K562 (cell line): ENCODE measurements around the gene PALM3. TPM values are rescaled to one million over a fixed set of nuclear protein-coding genes. Genes with fewer than 3 reads are reported as not detected.
"Not testable (repeated sequence)": the region's sequence is repeated elsewhere in the genome, so short reads cannot be mapped to it uniquely, and the experiment has no call there.

Experiments used
- ATAC-seq: fragments of 200-7000 bp; cut with Tn5 transposase; 3 replicates; pipeline ENCODE4 v1.9.1; 2020; ENCODE audit warnings: moderate library complexity
- BruUV-seq: library from RNA; stranded (reverse); fragments of 400-500 nt; replicated peaks from 2 replicates; lab custom pipeline; 2021; lab: Mats Ljungman, UMichigan
- CTCF ChIA-PET: fragments of 300-600 bp; formaldehyde crosslinking; extraction: SDS; loops from one replicate; lab custom pipeline; 2021; ENCODE audit warnings: low intra/inter-chr PET ratio; lab: Yijun Ruan, JAX
- POLR2A ChIA-PET: fragments of 300-600, 350-650 bp; sonication (Branson Sonifier 250); formaldehyde crosslinking; extraction: SDS; loops from one replicate; lab custom pipeline; 2021; ENCODE audit warnings: antibody characterized with exemption, inconsistent platforms; lab: Yijun Ruan, JAX
- DNase-seq, 4 experiments: peaks; one replicate each; pipeline versions ENCODE4 v3.0.0 to v3.0.0-alpha.2; 2011 to 2018; ENCODE audit warnings: low spot score in 3 of 4, mixed read lengths in 3 of 4; ENCODE audit errors: extremely low read depth in 1 of 4
- FAIRE-seq: peaks from 2 replicates; lab custom pipeline; 2011; peaks lifted over from hg19 to GRCh38; lab: Jason Lieb, UNC
- H2AFZ ChIP-seq: 2 replicates; pipeline ENCODE4 v1.6.0; 2011; ENCODE audit warnings: low read depth, low read length, control low read depth, inconsistent platforms
- H3K27ac ChIP-seq: fragments of 200-600 bp; 3 replicates; pipeline ENCODE4 v1.8.0; 2011; ENCODE audit warnings: low read depth, mild to moderate bottlenecking, control low read depth, inconsistent platforms, low read length, moderate library complexity, mixed read lengths; ENCODE audit errors: extremely low read depth
- H3K27me3 ChIP-seq, 2 experiments: fragments of 300-600 bp in 1 of 2; 2 replicates in 1 of 2; 3 replicates in 1 of 2; pipeline versions ENCODE4 v1.6.0 to v1.8.0; 2011; ENCODE audit warnings: inconsistent platforms in 2 of 2, low read length in 2 of 2, mild to moderate bottlenecking in 1 of 2, mixed read lengths in 1 of 2, moderate library complexity in 1 of 2; ENCODE audit not compliant: control insufficient read depth in 2 of 2, insufficient read depth in 2 of 2
- H3K36me3 ChIP-seq: fragments of 300-600 bp; 3 replicates; pipeline ENCODE4 v1.8.0; 2011; ENCODE audit warnings: mild to moderate bottlenecking, low read length, inconsistent platforms; ENCODE audit not compliant: control insufficient read depth, insufficient read depth
- H3K4me1 ChIP-seq, 2 experiments: fragments of 200-600 bp in 1 of 2; replicated peaks in 1 of 2; 2 replicates in 1 of 2; 3 replicates in 1 of 2; pipeline versions ENCODE4 v1.5.1 to v1.8.0; 2011; ENCODE audit warnings: inconsistent platforms in 2 of 2, low read length in 2 of 2, mild to moderate bottlenecking in 1 of 2, mixed read lengths in 1 of 2, moderate library complexity in 1 of 2; ENCODE audit not compliant: control insufficient read depth in 2 of 2, insufficient read depth in 2 of 2
- H3K4me2 ChIP-seq: 2 replicates; pipeline ENCODE4 v1.6.1; 2011; ENCODE audit warnings: low read length, control low read depth, inconsistent platforms, mixed read lengths; ENCODE audit not compliant: insufficient read depth
- H3K4me3 ChIP-seq: fragments of 200-600 bp; sonication (generic), shearing (Covaris generic); 2 replicates; pipeline ENCODE4 v1.5.1; 2016; ENCODE audit warnings: control low read depth, inconsistent platforms
- H3K79me2 ChIP-seq: fragments of 200-600 bp; 3 replicates; pipeline ENCODE4 v1.8.0; 2011; ENCODE audit warnings: low read length, inconsistent platforms; ENCODE audit not compliant: control insufficient read depth, insufficient read depth
- H3K9ac ChIP-seq, 2 experiments: 2 replicates each; pipeline versions ENCODE4 v1.6.0 to v1.6.1; 2011; ENCODE audit warnings: low read depth in 2 of 2, low read length in 2 of 2, control low read depth in 1 of 2, inconsistent platforms in 1 of 2, mild to moderate bottlenecking in 1 of 2, mixed read lengths in 1 of 2; ENCODE audit not compliant: insufficient read depth in 1 of 2
- H3K9me1 ChIP-seq: one replicate; pipeline ENCODE4 v1.6.0; 2011; ENCODE audit warnings: inconsistent platforms, mild to moderate bottlenecking, low read length, moderate library complexity; ENCODE audit not compliant: control insufficient read depth, insufficient read depth
- H3K9me3 ChIP-seq: replicated peaks from 2 replicates; pipeline ENCODE4 v1.5.1; 2011; ENCODE audit warnings: low read depth, low read length, inconsistent platforms; ENCODE audit not compliant: control insufficient read depth, insufficient read depth
- H4K20me1 ChIP-seq: replicated peaks from 2 replicates; pipeline ENCODE4 v1.6.1; 2011; ENCODE audit warnings: low read length, inconsistent platforms, mixed read lengths; ENCODE audit not compliant: control insufficient read depth, insufficient read depth
- BCOR ChIP-seq: fragments of 450-650 bp; IDR thresholded peaks from 2 replicates; pipeline ENCODE4 v1.6.1; 2016
- CTCF ChIP-seq, 3 experiments: IDR thresholded peaks in 2 of 3; conservative IDR thresholded peaks in 1 of 3; 2 replicates each; pipeline ENCODE4 v1.5.1; 2011 to 2012; ENCODE audit warnings: low read length in 3 of 3, mild to moderate bottlenecking in 3 of 3, control low read depth in 2 of 3, improper control_type of control experiment in 1 of 3, inconsistent platforms in 1 of 3, low read depth in 1 of 3, mixed read lengths in 1 of 3, moderate library complexity in 1 of 3; ENCODE audit not compliant: insufficient read depth in 2 of 3
- CTCFL ChIP-seq: IDR thresholded peaks from 2 replicates; pipeline ENCODE4 v1.6.1; 2011; ENCODE audit warnings: borderline replicate concordance, low read depth, mild to moderate bottlenecking, moderate library complexity, low read length; ENCODE audit not compliant: insufficient read depth, poor library complexity, severe bottlenecking
- GATAD2A ChIP-seq: fragments of 450-650 bp; IDR thresholded peaks from 2 replicates; pipeline ENCODE4 v1.6.1; 2017
- RAD21 ChIP-seq, 2 experiments: fragments of 250-450 bp in 1 of 2; fragments of 450-650 bp in 1 of 2; sonication (Bioruptor Pico) in 1 of 2; formaldehyde crosslinking in 1 of 2; IDR thresholded peaks in 1 of 2; conservative IDR thresholded peaks in 1 of 2; 2 replicates each; pipeline versions ENCODE4 v1.4.0 to v1.8.0; 2020 to 2022; ENCODE audit warnings: mild to moderate bottlenecking in 2 of 2, moderate library complexity in 1 of 2
- SMARCA4 ChIP-seq: fragments of 450-650 bp; IDR thresholded peaks from 2 replicates; pipeline ENCODE4 v1.6.1; 2016
- ZBTB2 ChIP-seq: fragments of 450-650 bp; IDR thresholded peaks from 2 replicates; pipeline ENCODE4 v1.6.1; 2016; ENCODE audit warnings: antibody characterized with exemption
- ZEB2 ChIP-seq: fragments of 450-650 bp; IDR thresholded peaks from 2 replicates; pipeline ENCODE4 v1.6.1; 2016
- ZNF384 ChIP-seq: IDR thresholded peaks from 2 replicates; pipeline ENCODE4 v1.6.1; 2012; ENCODE audit warnings: low read depth, low read length, improper control_type of control experiment
- WGBS: fragments of 100-300 bp; shearing (Covaris generic); methylation state at CpG from one replicate; pipeline ENCODE4 v1.1.6; 2016; ENCODE audit warnings: low coverage, mixed read lengths; ENCODE audit not compliant: insufficient coverage; ENCODE audit errors: missing lambda C conversion rate; 5-methylcytosine and 5-hydroxymethylcytosine counted together
- in situ Hi-C: fragments of 300-500 bp; cut with MboI; formaldehyde crosslinking; loops from 4 replicates; pipeline ENCODE4 v1.15.0; 2018; ENCODE audit warnings: inconsistent platforms, mixed read lengths
- intact Hi-C: fragments of 100-400 bp; cut with micrococcal nuclease; formaldehyde crosslinking; loops from 2 replicates; pipeline ENCODE4 v1.14.2; 2022
- polyA plus RNA-seq, 8 experiments: library from polyadenylated mRNA; depleted of rRNA in 4 of 8; stranded (reverse) in 5 of 8; unstranded in 3 of 8; fragments of >200 nt; fragmentation: Nextera tagmentation in 2 of 8; fragmentation: Illumina TruSeq in 1 of 8; extraction: Ambion mirVana in 2 of 8; extraction: Trizol in 1 of 8; gene quantifications; 2 replicates each; pipeline versions ENCODE4 v1.2.1 to v1.2.3, GENCODE V29; 2011 to 2014; ENCODE audit warnings: inconsistent platforms in 1 of 8, missing spikeins in 1 of 8
- total RNA-seq, 7 experiments: library from RNA; depleted of rRNA in 6 of 7; stranded (reverse); fragments of >200 nt in 6 of 7; fragmentation: Illumina TruSeq in 2 of 7; extraction: Trizol in 2 of 7; gene quantifications; 2 replicates each; pipeline versions ENCODE4 v1.2.1 to v1.2.3, GENCODE V29; 2011 to 2021; ENCODE audit warnings: low replicate concordance in 1 of 7
- TF ChIP-seq, protein P1 (sequence below), 2 experiments: fragments of 450-650 bp; IDR thresholded peaks; 2 replicates each; pipeline ENCODE4 v1.6.1; 2016
- TF ChIP-seq, protein P2 (sequence below): IDR thresholded peaks from 2 replicates; pipeline ENCODE4 v1.6.1; 2012; ENCODE audit warnings: low read depth, low read length, improper control_type of control experiment, borderline replicate concordance

PALM3 gene
- total and polyA plus RNA-seq, 9 of the 15 experiments (the other 6 are each of a cell fraction or from before 2014, with no cell fraction given): 0.07 to 9.3 (median 3.3) TPM

DNA sequence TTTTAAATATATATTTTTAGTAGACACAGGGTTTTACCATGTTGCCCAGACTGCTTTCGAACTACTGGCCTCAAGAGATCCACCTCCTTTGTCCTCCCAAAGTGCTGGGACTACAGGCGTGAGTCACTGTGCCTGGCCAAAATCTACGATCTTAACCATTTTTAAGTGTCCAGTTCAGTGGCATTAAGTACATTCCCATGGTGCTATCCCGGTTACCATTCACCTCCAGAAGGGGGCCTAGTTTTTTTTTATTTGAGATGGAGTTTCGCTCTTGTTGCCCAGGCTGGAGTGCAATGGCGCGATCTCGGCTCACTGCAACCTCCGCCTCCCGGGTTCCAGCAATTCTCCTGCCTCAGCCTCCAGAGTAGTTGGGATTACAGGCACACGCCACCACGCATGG, 26.7 kb downstream of the PALM3 start:
- CTCF ChIA-PET: interaction anchor here (0.6 kb wide), 1 partner anchor 58 kb away, joined by 3 read pairs; no protein-coding TSS in a partner anchor
- FAIRE-seq (peak; percentile 56), DNase-seq (peak; percentile 10 to 47 (median 16))
- ATAC-seq, BruUV-seq, H2AFZ ChIP-seq, H3K4me3 ChIP-seq, H3K9me3 ChIP-seq, H3K36me3 ChIP-seq, H4K20me1 ChIP-seq, H3K9ac ChIP-seq, H3K4me2 ChIP-seq, H3K27me3 ChIP-seq, in situ Hi-C loops, H3K79me2 ChIP-seq, H3K9me1 ChIP-seq: not testable (repeated sequence)
- intact Hi-C loops: loop anchor here (10.0 kb wide), 1 partner anchor 80 kb away; the partner anchor contains the start of gene DCAF15
- Histone ChIP-seq H3K4me1 (peaks cover 5 to 34% of the 10 kb centered on the region in 2 experiments; a peak in 3 of 5 replicates), H3K27ac (peak overlapping the region; percentile 30; the same call in 1 of the 3 replicates)
- WGBS: 70% methylated on average over 12 of the region's 12 CpGs
- POLR2A ChIA-PET: interaction anchor here (1.1 kb wide), 1 partner anchor 58 kb away, joined by 5 read pairs; no protein-coding TSS in a partner anchor
- TF ChIP-seq, protein P1, sequence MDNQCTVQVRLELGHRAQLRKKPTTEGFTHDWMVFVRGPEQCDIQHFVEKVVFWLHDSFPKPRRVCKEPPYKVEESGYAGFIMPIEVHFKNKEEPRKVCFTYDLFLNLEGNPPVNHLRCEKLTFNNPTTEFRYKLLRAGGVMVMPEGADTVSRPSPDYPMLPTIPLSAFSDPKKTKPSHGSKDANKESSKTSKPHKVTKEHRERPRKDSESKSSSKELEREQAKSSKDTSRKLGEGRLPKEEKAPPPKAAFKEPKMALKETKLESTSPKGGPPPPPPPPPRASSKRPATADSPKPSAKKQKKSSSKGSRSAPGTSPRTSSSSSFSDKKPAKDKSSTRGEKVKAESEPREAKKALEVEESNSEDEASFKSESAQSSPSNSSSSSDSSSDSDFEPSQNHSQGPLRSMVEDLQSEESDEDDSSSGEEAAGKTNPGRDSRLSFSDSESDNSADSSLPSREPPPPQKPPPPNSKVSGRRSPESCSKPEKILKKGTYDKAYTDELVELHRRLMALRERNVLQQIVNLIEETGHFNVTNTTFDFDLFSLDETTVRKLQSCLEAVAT (IDR thresholded peaks at IDR 0.05): peak in 1 of 2 experiments; percentile 67; a peak in 1 of 4 replicates
- TF ChIP-seq ZBTB2 (0 out of 2 replicates have a peak, but pooled peaks have one; percentile 18), BCOR (0 out of 2 replicates have a peak, but pooled peaks have one; percentile 28), CTCFL (peak; percentile 67), RAD21 (CRISPR knock-in tag; conservative IDR thresholded peaks at IDR 0.05 in 1 of 2, IDR thresholded peaks at IDR 0.05 in 1 of 2) (peak in 1 of 2 experiments; percentile 12; a peak in 2 of 4 replicates), SMARCA4 (0 out of 2 replicates have a peak, but pooled peaks have one; percentile 17), ZEB2 (peak; percentile 37; the same call in 1 of the 2 replicates), ZNF384 (peak; percentile 48; the same call in 1 of the 2 replicates), CTCF (IDR thresholded peaks at IDR 0.05 in 2 of 3, conservative IDR thresholded peaks at IDR 0.05 in 1 of 3; ENCODE audit: insufficient read depth in 2 of 3, low read depth in 1 of 3, low read length in 3 of 3) (peak in 2 of 3 experiments; percentile 15 to 29; a peak in 2 of 6 replicates), GATAD2A (0 out of 2 replicates have a peak, but pooled peaks have one; percentile 27)
- TF ChIP-seq, protein P2, sequence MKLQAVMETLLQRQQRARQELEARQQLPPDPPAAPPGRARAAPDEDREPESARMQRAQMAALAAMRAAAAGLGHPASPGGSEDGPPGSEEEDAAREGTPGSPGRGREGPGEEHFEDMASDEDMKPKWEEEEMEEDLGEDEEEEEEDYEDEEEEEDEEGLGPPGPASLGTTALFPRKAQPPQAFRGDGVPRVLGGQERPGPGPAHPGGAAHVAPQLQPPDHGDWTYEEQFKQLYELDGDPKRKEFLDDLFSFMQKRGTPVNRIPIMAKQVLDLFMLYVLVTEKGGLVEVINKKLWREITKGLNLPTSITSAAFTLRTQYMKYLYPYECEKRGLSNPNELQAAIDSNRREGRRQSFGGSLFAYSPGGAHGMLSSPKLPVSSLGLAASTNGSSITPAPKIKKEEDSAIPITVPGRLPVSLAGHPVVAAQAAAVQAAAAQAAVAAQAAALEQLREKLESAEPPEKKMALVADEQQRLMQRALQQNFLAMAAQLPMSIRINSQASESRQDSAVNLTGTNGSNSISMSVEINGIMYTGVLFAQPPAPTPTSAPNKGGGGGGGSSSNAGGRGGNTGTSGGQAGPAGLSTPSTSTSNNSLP: 0 out of 2 replicates have a peak, but pooled peaks have one; percentile 9
